ENCODE results near the gene P2RX4. TPM values are rescaled to one million over a fixed set of nuclear protein-coding genes. Genes with fewer than 3 reads are reported as not detected.

P2RX4 gene
- total RNA-seq, 3 donors from 2014 or later: 83.6 to 194 (median 132) TPM

DNA sequence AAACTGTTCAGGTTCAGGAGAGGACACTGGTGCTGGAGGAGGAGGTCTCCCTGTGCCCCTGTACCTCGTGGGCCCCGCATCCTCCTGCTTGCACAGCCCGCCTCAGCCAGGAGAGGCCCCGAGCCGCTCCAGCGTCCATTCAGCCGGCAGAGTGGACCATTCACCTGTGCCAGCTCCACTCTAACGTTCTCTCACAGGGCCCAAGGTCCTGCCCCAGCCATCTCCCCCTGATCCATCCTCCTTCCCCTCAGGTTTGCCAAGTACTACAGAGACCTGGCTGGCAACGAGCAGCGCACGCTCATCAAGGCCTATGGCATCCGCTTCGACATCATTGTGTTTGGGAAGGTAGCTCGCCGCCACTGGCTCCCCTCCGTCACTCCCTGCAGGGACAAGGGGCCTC, 22.2 kb downstream of the P2RX4 start:
- intact Hi-C loops (cut with DNase I, micrococcal nuclease): no loop called here
- peaks cover 4% of the 10 kb centered on the region for H3K4me1 ChIP-seq (ENCODE audit: low read depth)
- H3K4me3 ChIP-seq: no peak overlapping the region
- no peaks in the 10 kb centered on the region for H3K36me3 ChIP-seq (ENCODE audit: low read depth)
- TF ChIP-seq, protein P1, sequence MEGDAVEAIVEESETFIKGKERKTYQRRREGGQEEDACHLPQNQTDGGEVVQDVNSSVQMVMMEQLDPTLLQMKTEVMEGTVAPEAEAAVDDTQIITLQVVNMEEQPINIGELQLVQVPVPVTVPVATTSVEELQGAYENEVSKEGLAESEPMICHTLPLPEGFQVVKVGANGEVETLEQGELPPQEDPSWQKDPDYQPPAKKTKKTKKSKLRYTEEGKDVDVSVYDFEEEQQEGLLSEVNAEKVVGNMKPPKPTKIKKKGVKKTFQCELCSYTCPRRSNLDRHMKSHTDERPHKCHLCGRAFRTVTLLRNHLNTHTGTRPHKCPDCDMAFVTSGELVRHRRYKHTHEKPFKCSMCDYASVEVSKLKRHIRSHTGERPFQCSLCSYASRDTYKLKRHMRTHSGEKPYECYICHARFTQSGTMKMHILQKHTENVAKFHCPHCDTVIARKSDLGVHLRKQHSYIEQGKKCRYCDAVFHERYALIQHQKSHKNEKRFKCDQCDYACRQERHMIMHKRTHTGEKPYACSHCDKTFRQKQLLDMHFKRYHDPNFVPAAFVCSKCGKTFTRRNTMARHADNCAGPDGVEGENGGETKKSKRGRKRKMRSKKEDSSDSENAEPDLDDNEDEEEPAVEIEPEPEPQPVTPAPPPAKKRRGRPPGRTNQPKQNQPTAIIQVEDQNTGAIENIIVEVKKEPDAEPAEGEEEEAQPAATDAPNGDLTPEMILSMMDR (IDR thresholded peaks at IDR 0.05): no peak
- DNase-seq (no peak), ATAC-seq (no peak)
- H3K9me3 ChIP-seq: no peaks in the 10 kb centered on the region

DNA sequence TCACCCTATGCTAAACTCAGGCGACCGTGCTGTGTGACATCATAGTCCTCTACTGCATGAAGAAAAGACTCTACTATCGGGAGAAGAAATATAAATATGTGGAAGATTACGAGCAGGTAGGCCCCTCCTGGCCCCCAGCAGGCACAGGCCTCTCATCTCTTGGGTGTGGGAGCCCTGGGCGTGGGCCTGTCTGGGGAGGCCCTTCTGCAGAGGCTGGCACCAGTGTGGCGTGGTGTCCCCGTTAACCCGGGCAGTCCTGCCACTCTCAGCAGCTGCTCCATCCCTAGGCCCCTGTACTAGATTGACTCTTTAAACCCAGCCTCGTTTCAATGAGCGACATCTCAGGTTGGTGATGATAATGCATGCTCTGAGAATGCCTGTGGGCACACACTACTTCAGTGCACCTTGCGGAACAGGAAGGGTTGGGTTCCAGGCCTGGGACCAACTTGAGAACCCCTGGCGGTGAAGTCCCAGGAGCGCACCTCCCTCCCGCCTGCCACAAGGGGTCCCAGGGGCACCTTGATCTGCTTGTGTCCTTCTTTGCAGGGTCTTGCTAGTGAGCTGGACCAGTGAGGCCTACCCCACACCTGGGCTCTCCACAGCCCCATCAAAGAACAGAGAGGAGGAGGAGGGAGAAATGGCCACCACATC, 23.2 kb downstream of the P2RX4 start:
- Histone ChIP-seq H3K9me3 (no peaks in the 10 kb centered on the region), H3K4me1 (ENCODE audit: low read depth) (peaks cover 4% of the 10 kb centered on the region), H3K36me3 (ENCODE audit: low read depth) (no peaks in the 10 kb centered on the region), H3K4me3 (no peak overlapping the region)
- DNase-seq (peak in 1 of 3 donors; percentile 26), ATAC-seq (no peak)
- intact Hi-C loops (cut with DNase I, micrococcal nuclease): no loop called here
- TF ChIP-seq, protein P1 (IDR thresholded peaks at IDR 0.05): no peak

DNA sequence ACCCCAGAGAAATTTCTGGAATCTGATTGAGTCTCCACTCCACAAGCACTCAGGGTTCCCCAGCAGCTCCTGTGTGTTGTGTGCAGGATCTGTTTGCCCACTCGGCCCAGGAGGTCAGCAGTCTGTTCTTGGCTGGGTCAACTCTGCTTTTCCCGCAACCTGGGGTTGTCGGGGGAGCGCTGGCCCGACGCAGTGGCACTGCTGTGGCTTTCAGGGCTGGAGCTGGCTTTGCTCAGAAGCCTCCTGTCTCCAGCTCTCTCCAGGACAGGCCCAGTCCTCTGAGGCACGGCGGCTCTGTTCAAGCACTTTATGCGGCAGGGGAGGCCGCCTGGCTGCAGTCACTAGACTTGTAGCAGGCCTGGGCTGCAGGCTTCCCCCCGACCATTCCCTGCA, 23.7 kb downstream of the P2RX4 start:
- intact Hi-C loops (cut with DNase I, micrococcal nuclease): no loop called here
- Histone ChIP-seq H3K36me3 (ENCODE audit: low read depth) (no peaks in the 10 kb centered on the region), H3K4me3 (no peak overlapping the region), H3K4me1 (ENCODE audit: low read depth) (peaks cover 7% of the 10 kb centered on the region), H3K9me3 (no peaks in the 10 kb centered on the region)
- ATAC-seq (no peak), DNase-seq (peak in 1 of 3 donors; percentile 25)
- TF ChIP-seq, protein P1 (IDR thresholded peaks at IDR 0.05): no peak

DNA sequence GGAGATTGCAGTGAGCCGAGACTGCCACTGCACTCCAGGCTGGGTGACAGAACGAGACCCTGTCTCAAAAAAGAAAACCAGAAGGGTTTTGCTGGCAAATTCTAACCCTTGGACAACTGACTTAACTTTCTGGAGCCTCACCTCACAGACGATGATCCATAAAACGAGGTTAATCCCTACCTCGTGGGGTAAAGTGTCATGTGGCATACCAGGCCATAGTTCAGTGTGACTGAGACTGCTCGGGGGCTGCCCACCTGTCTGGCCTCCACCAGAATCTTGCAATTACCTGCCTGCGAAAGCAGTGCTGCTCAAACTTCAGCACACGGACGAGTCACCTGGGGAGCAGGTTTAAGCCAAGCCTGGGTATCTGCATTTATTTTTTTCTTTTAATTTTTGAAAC, 26.8 kb downstream of the P2RX4 start:
- TF ChIP-seq, protein P1 (IDR thresholded peaks at IDR 0.05): no peak
- ATAC-seq (no peak), DNase-seq (no peak)
- H3K36me3 ChIP-seq (ENCODE audit: low read depth): no peaks in the 10 kb centered on the region
- peaks cover 3% of the 10 kb centered on the region for H3K4me1 ChIP-seq (ENCODE audit: low read depth)
- no peaks in the 10 kb centered on the region for H3K9me3 ChIP-seq
- H3K4me3 ChIP-seq: no peak overlapping the region
- intact Hi-C loops (cut with DNase I, micrococcal nuclease): no loop called here

DNA sequence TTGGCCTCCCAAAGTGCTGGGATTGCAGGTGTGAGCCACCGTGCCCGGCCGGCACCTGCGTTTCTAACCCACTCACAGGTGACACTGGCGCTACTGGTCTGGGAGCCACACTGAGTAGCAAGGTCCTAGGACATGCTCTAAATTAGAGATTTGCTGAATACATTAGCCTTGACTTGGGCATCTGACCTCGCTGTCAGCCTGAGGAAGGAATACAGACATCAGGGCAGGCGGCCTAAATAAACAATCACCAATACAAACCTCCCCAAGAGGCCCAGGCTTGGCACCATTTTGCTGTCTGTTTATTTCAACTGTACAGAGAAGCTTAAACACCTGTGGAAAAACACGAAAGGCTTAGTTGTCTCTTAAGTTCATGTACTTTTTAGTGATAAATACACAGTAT, 27.5 kb downstream of the P2RX4 start:
- TF ChIP-seq, protein P1 (IDR thresholded peaks at IDR 0.05): no peak
- Histone ChIP-seq H3K4me1 (ENCODE audit: low read depth) (peaks cover 3% of the 10 kb centered on the region), H3K9me3 (no peaks in the 10 kb centered on the region), H3K36me3 (ENCODE audit: low read depth) (no peaks in the 10 kb centered on the region), H3K4me3 (no peak overlapping the region)
- DNase-seq (no peak), ATAC-seq (no peak)
- intact Hi-C loops (cut with DNase I, micrococcal nuclease): no loop called here

DNA sequence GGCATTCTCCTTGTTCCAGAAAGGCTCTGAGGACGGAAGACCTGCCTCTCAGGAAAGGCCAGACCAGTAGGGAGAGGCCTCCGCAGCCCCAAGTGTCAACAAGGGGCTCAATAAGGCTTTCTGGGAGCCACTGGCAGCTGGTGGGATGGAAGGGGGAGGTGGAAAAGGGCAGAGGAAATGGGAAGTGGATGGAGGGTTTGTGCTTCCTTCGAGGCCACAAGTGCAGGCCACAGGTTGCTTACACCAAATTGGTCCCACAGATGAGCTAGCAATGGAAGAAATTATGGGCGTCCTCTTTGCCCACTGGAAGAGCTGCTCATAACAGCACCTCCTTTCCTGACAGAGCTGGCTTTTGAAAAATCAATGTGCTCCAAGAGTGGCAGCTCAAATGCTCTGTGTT, 28.2 kb downstream of the P2RX4 start:
- ATAC-seq (no peak), DNase-seq (peak in 1 of 3 donors; percentile 27)
- H3K36me3 ChIP-seq (ENCODE audit: low read depth): no peaks in the 10 kb centered on the region
- intact Hi-C loops (cut with DNase I, micrococcal nuclease): no loop called here
- H3K4me1 ChIP-seq (ENCODE audit: low read depth): peaks cover 3% of the 10 kb centered on the region
- H3K9me3 ChIP-seq: no peaks in the 10 kb centered on the region
- TF ChIP-seq, protein P1 (IDR thresholded peaks at IDR 0.05): no peak
- H3K4me3 ChIP-seq: no peak overlapping the region

All from mucosa of descending colon (tissue), 3 donors.